Activated CD8-positive, alpha-beta T cell treated with anti-CD3 and anti-CD28 coated beads for 36 hours (primary cell): ENCODE results near the gene SURF4. TPM values are rescaled to one million over a fixed set of nuclear protein-coding genes. Genes with fewer than 3 reads are reported as not detected.
"Not testable (repeated sequence)": the region's sequence is repeated elsewhere in the genome, so short reads cannot be mapped to it uniquely, and the experiment has no call there.

ENCODE experiments used
- ATAC-seq: fragments of 200-7000 bp; cut with Tn5 transposase; one replicate; pipeline ENCODE4 v1.10.0; 2021; ENCODE audit warnings: mild to moderate bottlenecking, moderate library complexity
- CTCF ChIA-PET: fragments of 350-600 bp; sonication (Branson Sonifier 250); formaldehyde crosslinking; loops from one replicate; lab custom pipeline; 2021; ENCODE audit warnings: antibody characterized with exemption; lab: Charles Lee
- POLR2A ChIA-PET: fragments of 350-600 bp; sonication (Branson Sonifier 250); formaldehyde crosslinking; loops from one replicate; lab custom pipeline; 2021; ENCODE audit warnings: antibody characterized with exemption; lab: Charles Lee
- DNase-seq: peaks from one replicate; pipeline ENCODE4 v3.0.0-alpha.2; 2020
- H3K27ac Mint-ChIP-seq: one replicate; pipeline ENCODE4 v1.8.0; 2021; ENCODE audit warnings: mild to moderate bottlenecking, mixed read lengths
- H3K27me3 Mint-ChIP-seq: one replicate; pipeline ENCODE4 v1.8.0; 2021; ENCODE audit warnings: mixed read lengths
- H3K36me3 Mint-ChIP-seq: one replicate; pipeline ENCODE4 v1.8.0; 2021; ENCODE audit warnings: low read depth, mixed read lengths
- H3K4me1 Mint-ChIP-seq: one replicate; pipeline ENCODE4 v1.8.0; 2021; ENCODE audit warnings: low read depth, mixed read lengths
- H3K4me3 Mint-ChIP-seq: one replicate; pipeline ENCODE4 v1.8.0; 2021; ENCODE audit warnings: mild to moderate bottlenecking, moderate library complexity, mixed read lengths
- H3K9me3 Mint-ChIP-seq: one replicate; pipeline ENCODE4 v1.8.0; 2021; ENCODE audit warnings: mixed read lengths
- CTCF ChIP-seq: fragments of 200-600 bp; IDR thresholded peaks from one replicate; pipeline ENCODE4 v1.8.0; 2022; ENCODE audit warnings: antibody characterized with exemption, mild to moderate bottlenecking
- intact Hi-C: fragments of 100-400 bp; cut with micrococcal nuclease; formaldehyde crosslinking; loops from one replicate; pipeline ENCODE4 v1.10.0; 2022
- total RNA-seq, 2 experiments: library from RNA; stranded (reverse); gene quantifications; one replicate each; pipeline ENCODE4 v1.2.3, GENCODE V29; 2021

SURF4 gene
- total RNA-seq, 2 experiments from 2014 or later: 219 to 239 TPM

- H3K4me1 Mint-ChIP-seq: peaks cover 37% of the 10 kb centered on the region
- no peaks in the 10 kb centered on the region for H3K27me3 Mint-ChIP-seq
- ChIA-PET POLR2A (interaction anchor here (24.9 kb wide), 1 partner anchor 21 kb away, joined by 872 read pairs; the partner anchor contains the start of genes MED22, RPL7A, SURF1 and SURF2), CTCF (interaction anchor here (0.7 to 1.9 kb wide), 7 partner anchors 8 to 140 kb away, joined by 3 to 7 read pairs (median 3); partner anchors contain the start of genes MED22 and RPL7A)
- intact Hi-C loops: no loop called here
- H3K9me3 Mint-ChIP-seq: no peaks in the 10 kb centered on the region
- H3K4me3 Mint-ChIP-seq: no peak overlapping the region
- no peak for ATAC-seq
- H3K27ac Mint-ChIP-seq: peak overlapping the region; percentile 78
- H3K36me3 Mint-ChIP-seq: peaks cover 58% of the 10 kb centered on the region
- no peak for DNase-seq
- TF ChIP-seq CTCF: no peak
Measured at GRCh38 chr9:133340256-133340655, 35.6 kb downstream of the SURF4 start.

- DNase-seq (no peak), ATAC-seq (no peak)
- H3K4me3 Mint-ChIP-seq: no peak overlapping the region
- H3K9me3 Mint-ChIP-seq: no peaks in the 10 kb centered on the region
- ChIA-PET POLR2A (interaction anchor here (24.9 kb wide), 1 partner anchor 22 kb away, joined by 872 read pairs; the partner anchor contains the start of genes MED22, RPL7A, SURF1 and SURF2), CTCF (interaction anchor here (0.7 to 1.9 kb wide), 7 partner anchors 8 to 140 kb away, joined by 3 to 7 read pairs (median 3); partner anchors contain the start of genes MED22 and RPL7A)
- intact Hi-C loops: no loop called here
- peaks cover 40% of the 10 kb centered on the region for H3K4me1 Mint-ChIP-seq
- TF ChIP-seq CTCF: no peak
- peak overlapping the region; percentile 78 for H3K27ac Mint-ChIP-seq
- no peaks in the 10 kb centered on the region for H3K27me3 Mint-ChIP-seq
- H3K36me3 Mint-ChIP-seq: peaks cover 63% of the 10 kb centered on the region
Measured at GRCh38 chr9:133339641-133340040, 36.2 kb downstream of the SURF4 start.

- H3K4me3 Mint-ChIP-seq: peak within 1 kb of the TSS; percentile 97
- H3K27me3 Mint-ChIP-seq: no peaks in the 10 kb centered on the region
- DNase-seq: peak; percentile 95
- POLR2A ChIA-PET: interaction anchor here (1.5 to 24.9 kb wide), 4 partner anchors 12 to 35 kb away, joined by 5 to 872 read pairs (median 15); partner anchors contain the start of genes MED22, RPL7A, SURF1 and SURF2
- H3K36me3 Mint-ChIP-seq: peaks cover 78% of the 10 kb centered on the region
- H3K27ac Mint-ChIP-seq: peak within 1 kb of the TSS; percentile 94
- CTCF ChIA-PET: interaction anchor here (2.0 kb wide), 1 partner anchor 97 kb away, joined by 5 read pairs; no protein-coding TSS in a partner anchor
- ATAC-seq: peak; percentile 96
- intact Hi-C loops: no loop called here
- no peak for TF ChIP-seq CTCF
- no peaks in the 10 kb centered on the region for H3K9me3 Mint-ChIP-seq
- H3K4me1 Mint-ChIP-seq: peaks cover 48% of the 10 kb centered on the region
Measured at GRCh38 chr9:133335924-133336811, 39.7 kb downstream of the SURF4 start, which contains the start of gene SURF6. Gene SURF6 (minus strand): TSS chr9:133336188. CDS start chr9:133336132, 56 bp downstream.

- ATAC-seq, H3K27me3 Mint-ChIP-seq, intact Hi-C loops, DNase-seq, H3K9me3 Mint-ChIP-seq: not testable (repeated sequence)
- H3K27ac Mint-ChIP-seq: peak overlapping the region; percentile 86
- H3K4me3 Mint-ChIP-seq: peak overlapping the region; percentile 97
- ChIA-PET POLR2A (interaction anchor here (0.8 to 2.9 kb wide), 10 partner anchors 11 to 149 kb away, joined by 3 to 20 read pairs (median 4); partner anchors contain the start of genes MED22, RPL7A and SLC2A6), CTCF (interaction anchor here (0.8 to 2.4 kb wide), 5 partner anchors 37 to 313 kb away, joined by 3 to 11 read pairs (median 4); no protein-coding TSS in a partner anchor)
- H3K36me3 Mint-ChIP-seq: peaks cover 73% of the 10 kb centered on the region
- H3K4me1 Mint-ChIP-seq: peaks cover 39% of the 10 kb centered on the region
Measured at GRCh38 chr9:133334888-133335287, 41.0 kb downstream of the SURF4 start.

DNA sequence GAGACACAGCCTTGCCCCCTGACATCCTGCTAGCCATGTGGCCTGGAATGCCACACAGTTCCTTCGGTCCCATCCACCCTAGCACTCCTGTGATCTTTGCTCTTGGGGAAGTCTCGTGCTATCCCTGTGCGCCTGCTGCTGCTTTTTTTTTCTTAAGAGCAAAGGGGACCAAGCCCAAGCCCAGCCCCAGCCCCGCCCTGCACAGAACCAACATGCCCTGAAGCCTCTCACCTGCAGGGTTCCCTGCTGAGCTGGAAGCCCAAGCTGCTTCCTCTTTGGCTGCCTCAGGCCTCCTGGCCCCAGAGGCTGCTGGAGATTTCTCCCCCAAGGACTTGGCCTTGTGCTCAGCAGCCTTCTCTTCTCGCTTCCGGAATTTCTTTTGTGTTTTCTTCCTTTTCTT lies 41.7 kb downstream of the SURF4 start:
- Mint-ChIP-seq H3K9me3 (no peaks in the 10 kb centered on the region), H3K27ac (peak overlapping the region; percentile 86), H3K4me3 (peak overlapping the region; percentile 97), H3K36me3 (peaks cover 68% of the 10 kb centered on the region), H3K4me1 (peaks cover 37% of the 10 kb centered on the region), H3K27me3 (no peaks in the 10 kb centered on the region)
- CTCF ChIA-PET: interaction anchor here (0.8 to 2.4 kb wide), 4 partner anchors 38 to 148 kb away, joined by 3 to 11 read pairs (median 4); no protein-coding TSS in a partner anchor
- no peak for TF ChIP-seq CTCF
- no peak for ATAC-seq
- POLR2A ChIA-PET: interaction anchor here (0.8 to 2.9 kb wide), 7 partner anchors 12 to 144 kb away, joined by 3 to 20 read pairs (median 5); partner anchors contain the start of genes MED22, RPL7A and SLC2A6
- no peak for DNase-seq
- intact Hi-C loops: no loop called here
